Measurements from ENCODE around the gene OSBP2.

- TF ChIP-seq POLR2AphosphoS5 (IDR thresholded peaks at IDR 0.05), result no peak
- TF ChIP-seq CTCF (IDR thresholded peaks at IDR 0.05), result no peak
These were observed 27.1 kb downstream of the OSBP2 start for GRCh38 chr22:30721741-30722140.

All from breast epithelium (tissue), 3 donors.